Panc1 (cell line): Measurements from ENCODE around the gene ABCG1.

Experiments used
- CTCF ChIP-seq: fragments of 450-650 bp; IDR thresholded peaks from 2 replicates; pipeline ENCODE4 v1.5.1; 2017; ENCODE audit warnings: mild to moderate bottlenecking
- POLR2AphosphoS5 ChIP-seq: IDR thresholded peaks from 2 replicates; pipeline ENCODE4 v1.6.1; 2012; ENCODE audit warnings: mild to moderate bottlenecking, low read depth, low read length, moderate library complexity

GRCh38 chr21:42298237-42298636 is 79.3 kb downstream of the ABCG1 start:
- TF ChIP-seq POLR2AphosphoS5 (no peak), CTCF (no peak)
